ENCODE measurements around the gene FABP1.

DNA sequence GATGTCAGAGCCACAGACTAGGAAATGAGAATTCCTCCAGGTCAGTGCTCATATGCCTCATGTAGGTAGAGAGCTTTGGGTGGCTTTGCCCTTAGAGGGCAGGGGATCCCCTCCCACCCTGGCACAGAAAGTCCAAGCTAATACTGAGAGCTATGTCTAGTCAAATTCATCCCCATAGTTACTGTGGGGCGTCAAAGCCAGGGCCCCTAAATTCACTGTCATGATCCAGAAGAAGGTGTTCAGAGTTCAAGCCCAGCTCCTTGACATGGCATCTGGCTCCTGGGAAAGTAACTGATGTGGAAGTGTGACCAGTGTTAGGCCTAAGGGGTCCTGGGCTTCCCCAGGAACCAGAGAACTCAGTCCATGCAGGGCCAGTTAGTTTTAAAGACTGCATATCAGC is 44.1 kb upstream of the FABP1 start:
- TF ChIP-seq CTCF (conservative IDR thresholded peaks at IDR 0.05; ENCODE audit: low read depth, low read length) (no peak), EZH2 (IDR thresholded peaks at IDR 0.05; ENCODE audit: borderline replicate concordance, low read depth, low read length, poor library complexity, severe bottlenecking) (no peak)
